Stimulated activated naive B cell treated with anti-CD40 and anti-IgM and Interleukin-4, amounts not matched to agents 10 μg/mL and 1 μg/mL and 100 μg/mL, for 72 hours (primary cell): ENCODE data around the gene TMOD2.

Experiments used
- ATAC-seq, 2 donors: fragments of 150-1000 bp; cut with Tn5 transposase; replicated peaks; 2 replicates each; pipeline ENCODE4 v1.10.0; 2021; ENCODE audit warnings: moderate library complexity in 1 of 2
- DNase-seq: peaks from one replicate; pipeline ENCODE4 v3.0.0; 2021
- H3K27ac Mint-ChIP-seq: one replicate; pipeline ENCODE4 v1.8.0; 2022; ENCODE audit warnings: mild to moderate bottlenecking, mixed read lengths
- H3K27me3 Mint-ChIP-seq, 2 donors: one replicate each; pipeline ENCODE4 v1.8.0; 2022; ENCODE audit warnings: mixed read lengths in 2 of 2
- H3K36me3 Mint-ChIP-seq, 2 donors: one replicate each; pipeline ENCODE4 v1.8.0; 2022; ENCODE audit warnings: mixed read lengths in 2 of 2, mild to moderate bottlenecking in 1 of 2
- H3K4me1 Mint-ChIP-seq, 2 donors: one replicate each; pipeline ENCODE4 v1.8.0; 2022; ENCODE audit warnings: mixed read lengths in 2 of 2, mild to moderate bottlenecking in 1 of 2
- H3K4me3 Mint-ChIP-seq, 2 donors: one replicate each; pipeline ENCODE4 v1.8.0; 2022; ENCODE audit warnings: mild to moderate bottlenecking in 2 of 2, mixed read lengths in 2 of 2, moderate library complexity in 1 of 2
- H3K9me3 Mint-ChIP-seq, 2 donors: one replicate each; pipeline ENCODE4 v1.8.0; 2022; ENCODE audit warnings: mixed read lengths in 2 of 2, mild to moderate bottlenecking in 1 of 2

TMOD2 gene

GRCh38 chr15:51724673-51725072 is 26.7 kb upstream of the TMOD2 start:
- peaks cover 5 to 23% of the 10 kb centered on the region in 2 donors for H3K36me3 Mint-ChIP-seq
- peaks cover 37 to 66% of the 10 kb centered on the region in 2 donors for H3K4me1 Mint-ChIP-seq
- no peak overlapping the region for H3K4me3 Mint-ChIP-seq
- DNase-seq (no peak), ATAC-seq (no peak)
- H3K27me3 Mint-ChIP-seq: no peaks in the 10 kb centered on the region
- no peaks in the 10 kb centered on the region for H3K9me3 Mint-ChIP-seq
- peak overlapping the region; percentile 69 for H3K27ac Mint-ChIP-seq

- peak; percentile 49 for DNase-seq
- peaks cover 43 to 73% of the 10 kb centered on the region in 2 donors for H3K4me1 Mint-ChIP-seq
- no peaks in the 10 kb centered on the region for H3K9me3 Mint-ChIP-seq
- no peaks in the 10 kb centered on the region for H3K27me3 Mint-ChIP-seq
- peak overlapping the region in 1 of 2 donors; percentile 1 for H3K4me3 Mint-ChIP-seq
- H3K27ac Mint-ChIP-seq: peak overlapping the region; percentile 38
- peaks cover 5 to 25% of the 10 kb centered on the region in 2 donors for H3K36me3 Mint-ChIP-seq
- ATAC-seq: peak; percentile 97 to 99
Measured at GRCh38 chr15:51726302-51727073, 24.9 kb upstream of the TMOD2 start.

- DNase-seq (no peak), ATAC-seq (peak in 1 of 2 donors; percentile 31)
- peaks cover 5 to 19% of the 10 kb centered on the region in 2 donors for H3K36me3 Mint-ChIP-seq
- H3K4me3 Mint-ChIP-seq: no peak overlapping the region
- H3K4me1 Mint-ChIP-seq: peaks cover 47 to 73% of the 10 kb centered on the region in 2 donors
- no peaks in the 10 kb centered on the region for H3K9me3 Mint-ChIP-seq
- H3K27ac Mint-ChIP-seq: no peak overlapping the region
- H3K27me3 Mint-ChIP-seq: no peaks in the 10 kb centered on the region
Measured at GRCh38 chr15:51727141-51727897, 24.1 kb upstream of the TMOD2 start.

- H3K27me3 Mint-ChIP-seq: no peaks in the 10 kb centered on the region
- H3K4me3 Mint-ChIP-seq: peak overlapping the region; percentile 71 to 79
- H3K27ac Mint-ChIP-seq: peak overlapping the region; percentile 88
- H3K9me3 Mint-ChIP-seq: no peaks in the 10 kb centered on the region
- H3K4me1 Mint-ChIP-seq: peaks cover 66 to 97% of the 10 kb centered on the region in 2 donors
- ATAC-seq: peak; percentile 70 to 76
- H3K36me3 Mint-ChIP-seq: peaks cover 12 to 33% of the 10 kb centered on the region in 2 donors
- DNase-seq: peak; percentile 70
Measured at GRCh38 chr15:51731549-51732267, 19.7 kb upstream of the TMOD2 start.

- H3K27me3 Mint-ChIP-seq: no peaks in the 10 kb centered on the region
- H3K36me3 Mint-ChIP-seq: peaks cover 12 to 31% of the 10 kb centered on the region in 2 donors
- H3K27ac Mint-ChIP-seq: peak overlapping the region; percentile 87
- H3K4me3 Mint-ChIP-seq: peak overlapping the region; percentile 41 to 71
- no peak for ATAC-seq
- peaks cover 58 to 90% of the 10 kb centered on the region in 2 donors for H3K4me1 Mint-ChIP-seq
- no peak for DNase-seq
- no peaks in the 10 kb centered on the region for H3K9me3 Mint-ChIP-seq
Measured at GRCh38 chr15:51732646-51733045, 18.8 kb upstream of the TMOD2 start.

- Mint-ChIP-seq H3K4me3 (peak overlapping the region; percentile 85 to 88), H3K27me3 (no peaks in the 10 kb centered on the region), H3K4me1 (peaks cover 56 to 80% of the 10 kb centered on the region in 2 donors), H3K9me3 (no peaks in the 10 kb centered on the region), H3K27ac (peak overlapping the region; percentile 91), H3K36me3 (peaks cover 12 to 20% of the 10 kb centered on the region in 2 donors)
- DNase-seq (no peak), ATAC-seq (peak in 1 of 2 donors; percentile 6)
Measured at GRCh38 chr15:51735228-51736010, 16.0 kb upstream of the TMOD2 start.

- peak; percentile 72 to 75 for ATAC-seq
- Mint-ChIP-seq H3K9me3 (no peaks in the 10 kb centered on the region), H3K27ac (peak overlapping the region; percentile 91), H3K4me1 (peaks cover 50 to 74% of the 10 kb centered on the region in 2 donors), H3K27me3 (no peaks in the 10 kb centered on the region), H3K4me3 (peak overlapping the region; percentile 85 to 88), H3K36me3 (peaks cover 7 to 15% of the 10 kb centered on the region in 2 donors)
- DNase-seq: peak; percentile 73
Measured at GRCh38 chr15:51736069-51736468, 15.3 kb upstream of the TMOD2 start.

GRCh38 chr15:51736751-51737521 is 14.5 kb upstream of the TMOD2 start:
- peak; percentile 63 for DNase-seq
- Mint-ChIP-seq H3K9me3 (no peaks in the 10 kb centered on the region), H3K27me3 (no peaks in the 10 kb centered on the region), H3K27ac (peak overlapping the region; percentile 91), H3K36me3 (peaks cover 7 to 15% of the 10 kb centered on the region in 2 donors), H3K4me3 (peak overlapping the region; percentile 85 to 88), H3K4me1 (peaks cover 43 to 65% of the 10 kb centered on the region in 2 donors)
- ATAC-seq: peak; percentile 46 to 55

GRCh38 chr15:51737522-51738305 is 13.7 kb upstream of the TMOD2 start, which contains the start of gene LYSMD2:
TSS of gene LYSMD2 (minus strand) at chr15:51737655. CDS start at chr15:51737622, 33 bp downstream.
- Mint-ChIP-seq H3K27ac (peak within 1 kb of the TSS; percentile 91), H3K4me3 (peak within 1 kb of the TSS; percentile 85 to 88), H3K36me3 (peaks cover 6 to 12% of the 10 kb centered on the region in 2 donors), H3K4me1 (peaks cover 35 to 57% of the 10 kb centered on the region in 2 donors), H3K9me3 (no peaks in the 10 kb centered on the region), H3K27me3 (no peaks in the 10 kb centered on the region)
- ATAC-seq: peak; percentile 29 to 43
- peak; percentile 54 for DNase-seq

- DNase-seq: no peak
- H3K4me1 Mint-ChIP-seq: peaks cover 27 to 49% of the 10 kb centered on the region in 2 donors
Measured at GRCh38 chr15:51738553-51738952, 12.8 kb upstream of the TMOD2 start.

GRCh38 chr15:51739061-51739712 is 12.2 kb upstream of the TMOD2 start:
- no peak overlapping the region for H3K27ac Mint-ChIP-seq
- peaks cover 24 to 43% of the 10 kb centered on the region in 2 donors for H3K4me1 Mint-ChIP-seq
- no peak for ATAC-seq
- H3K36me3 Mint-ChIP-seq: peaks cover 0 to 3% of the 10 kb centered on the region in 2 donors
- no peak for DNase-seq
- no peak overlapping the region for H3K4me3 Mint-ChIP-seq
- H3K9me3 Mint-ChIP-seq: no peaks in the 10 kb centered on the region
- H3K27me3 Mint-ChIP-seq: no peaks in the 10 kb centered on the region

More at GRCh38 chr15:51738553-51738952, 12.8 kb upstream of the TMOD2 start:
- Mint-ChIP-seq H3K9me3 (no peaks in the 10 kb centered on the region), H3K27ac (peak overlapping the region; percentile 85), H3K4me3 (peak overlapping the region; percentile 73 to 88), H3K36me3 (peaks cover 0 to 3% of the 10 kb centered on the region in 2 donors), H3K27me3 (no peaks in the 10 kb centered on the region)
- no peak for ATAC-seq

- ATAC-seq: no peak
- no peak overlapping the region for H3K27ac Mint-ChIP-seq
- H3K4me1 Mint-ChIP-seq: peaks cover 7 to 13% of the 10 kb centered on the region in 2 donors
- no peak for DNase-seq
- no peak overlapping the region for H3K4me3 Mint-ChIP-seq
- H3K9me3 Mint-ChIP-seq: no peaks in the 10 kb centered on the region
- no peaks in the 10 kb centered on the region for H3K36me3 Mint-ChIP-seq
- peaks cover 0 to 5% of the 10 kb centered on the region in 2 donors for H3K27me3 Mint-ChIP-seq
Measured at GRCh38 chr15:51749307-51749706, 2.1 kb upstream of the TMOD2 start.
